ENCODE measurements around the gene C22orf23. TPM values are rescaled to one million over a fixed set of nuclear protein-coding genes. Genes with fewer than 3 reads are reported as not detected.

C22orf23 gene
- total RNA-seq, 1 donor, result not detected

DNA sequence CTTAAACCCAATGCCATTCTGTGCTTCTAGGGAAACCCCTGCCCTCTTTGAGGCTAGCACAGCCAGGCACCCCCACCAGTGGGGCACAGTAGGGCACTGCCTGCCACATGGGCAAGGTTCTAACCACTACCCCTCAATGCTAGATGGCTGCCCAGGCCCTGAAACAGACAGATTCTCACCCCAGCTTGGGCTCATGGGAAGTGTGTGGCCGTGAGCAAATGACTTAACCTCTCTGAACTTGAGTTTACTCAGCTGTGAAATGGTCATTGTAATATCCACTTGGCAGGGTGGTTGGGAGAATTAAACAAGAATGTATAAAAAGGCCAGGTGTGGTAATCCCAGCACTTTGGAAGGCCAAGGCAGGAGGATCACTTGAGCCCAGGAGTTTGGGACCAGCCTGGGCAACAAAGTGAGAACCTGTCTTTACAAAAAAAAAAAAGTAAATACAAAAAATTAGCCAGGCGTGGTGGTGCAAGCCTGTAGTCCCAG, 22.4 kb downstream of the C22orf23 start:
- no peak overlapping the region for H3K4me3 ChIP-seq (ENCODE audit: low read depth, low read length)
- DNase-seq (ENCODE audit: low read depth), result no peak
- TF ChIP-seq, protein P1, sequence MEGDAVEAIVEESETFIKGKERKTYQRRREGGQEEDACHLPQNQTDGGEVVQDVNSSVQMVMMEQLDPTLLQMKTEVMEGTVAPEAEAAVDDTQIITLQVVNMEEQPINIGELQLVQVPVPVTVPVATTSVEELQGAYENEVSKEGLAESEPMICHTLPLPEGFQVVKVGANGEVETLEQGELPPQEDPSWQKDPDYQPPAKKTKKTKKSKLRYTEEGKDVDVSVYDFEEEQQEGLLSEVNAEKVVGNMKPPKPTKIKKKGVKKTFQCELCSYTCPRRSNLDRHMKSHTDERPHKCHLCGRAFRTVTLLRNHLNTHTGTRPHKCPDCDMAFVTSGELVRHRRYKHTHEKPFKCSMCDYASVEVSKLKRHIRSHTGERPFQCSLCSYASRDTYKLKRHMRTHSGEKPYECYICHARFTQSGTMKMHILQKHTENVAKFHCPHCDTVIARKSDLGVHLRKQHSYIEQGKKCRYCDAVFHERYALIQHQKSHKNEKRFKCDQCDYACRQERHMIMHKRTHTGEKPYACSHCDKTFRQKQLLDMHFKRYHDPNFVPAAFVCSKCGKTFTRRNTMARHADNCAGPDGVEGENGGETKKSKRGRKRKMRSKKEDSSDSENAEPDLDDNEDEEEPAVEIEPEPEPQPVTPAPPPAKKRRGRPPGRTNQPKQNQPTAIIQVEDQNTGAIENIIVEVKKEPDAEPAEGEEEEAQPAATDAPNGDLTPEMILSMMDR (IDR thresholded peaks at IDR 0.05; ENCODE audit: insufficient read depth, low read depth, low read length), result no peak

DNA sequence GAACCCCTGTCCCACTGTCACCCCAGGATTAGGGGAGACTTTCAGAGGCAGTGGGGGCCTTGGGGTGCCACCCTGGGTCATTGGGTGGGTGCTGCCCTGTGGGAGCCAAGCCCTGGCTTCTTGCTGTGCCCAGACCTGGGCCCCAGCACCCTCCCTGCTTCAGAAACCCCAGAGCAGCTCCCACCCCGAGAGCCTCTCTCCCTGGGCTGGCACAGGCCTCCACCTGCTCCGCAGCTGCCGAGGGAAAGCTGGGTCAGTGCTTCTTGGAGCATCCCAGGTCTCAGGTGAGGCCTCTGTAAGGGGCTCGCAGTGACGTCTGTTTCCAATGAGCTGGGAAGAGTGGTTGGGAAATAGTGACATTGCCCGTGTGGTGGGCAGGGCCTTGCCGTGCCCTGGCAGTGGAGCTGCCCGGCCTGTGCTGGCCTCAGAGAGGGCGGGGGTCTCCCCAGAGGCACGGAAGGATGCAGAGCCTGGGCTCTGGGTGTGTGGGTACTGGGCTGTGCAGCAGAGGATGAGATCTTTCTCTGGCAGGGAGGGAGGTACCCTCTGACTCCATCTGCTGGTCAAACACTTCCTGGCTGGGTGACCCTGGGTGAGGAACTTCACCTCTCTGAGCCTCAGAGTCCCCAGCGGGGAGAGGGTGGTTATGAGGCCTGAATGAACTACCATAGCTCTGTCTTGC, 23.0 kb downstream of the C22orf23 start:
- DNase-seq (ENCODE audit: low read depth), result peak; percentile 27
- TF ChIP-seq, protein P1 (IDR thresholded peaks at IDR 0.05; ENCODE audit: insufficient read depth, low read depth, low read length), result peak; percentile 59
- H3K4me3 ChIP-seq (ENCODE audit: low read depth, low read length), result no peak overlapping the region

GRCh38 chr22:37929390-37929789, 24.0 kb downstream of the C22orf23 start:
- TF ChIP-seq, protein P1 (IDR thresholded peaks at IDR 0.05; ENCODE audit: insufficient read depth, low read depth, low read length), result no peak
- DNase-seq (ENCODE audit: low read depth), result no peak
- no peak overlapping the region for H3K4me3 ChIP-seq (ENCODE audit: low read depth, low read length)

DNA sequence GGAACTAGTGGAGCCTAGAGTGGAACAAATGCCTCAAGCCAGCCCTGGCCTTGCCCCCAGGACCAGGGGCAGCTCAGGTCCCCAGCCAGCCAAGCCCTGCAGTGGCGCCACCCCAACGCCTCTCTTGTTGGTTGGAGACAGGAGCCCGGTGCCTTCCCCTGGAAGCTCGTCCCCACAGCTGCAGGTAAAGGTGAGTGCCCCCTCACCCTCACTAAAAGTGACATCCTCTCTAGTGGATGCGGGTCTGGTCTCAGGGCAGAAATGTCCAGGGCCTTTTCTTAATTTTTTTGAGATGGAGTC, 25.8 kb downstream of the C22orf23 start:
- DNase-seq (ENCODE audit: low read depth), result no peak
- TF ChIP-seq, protein P1 (IDR thresholded peaks at IDR 0.05; ENCODE audit: insufficient read depth, low read depth, low read length), result no peak
- H3K4me3 ChIP-seq (ENCODE audit: low read depth, low read length), result no peak overlapping the region

DNA sequence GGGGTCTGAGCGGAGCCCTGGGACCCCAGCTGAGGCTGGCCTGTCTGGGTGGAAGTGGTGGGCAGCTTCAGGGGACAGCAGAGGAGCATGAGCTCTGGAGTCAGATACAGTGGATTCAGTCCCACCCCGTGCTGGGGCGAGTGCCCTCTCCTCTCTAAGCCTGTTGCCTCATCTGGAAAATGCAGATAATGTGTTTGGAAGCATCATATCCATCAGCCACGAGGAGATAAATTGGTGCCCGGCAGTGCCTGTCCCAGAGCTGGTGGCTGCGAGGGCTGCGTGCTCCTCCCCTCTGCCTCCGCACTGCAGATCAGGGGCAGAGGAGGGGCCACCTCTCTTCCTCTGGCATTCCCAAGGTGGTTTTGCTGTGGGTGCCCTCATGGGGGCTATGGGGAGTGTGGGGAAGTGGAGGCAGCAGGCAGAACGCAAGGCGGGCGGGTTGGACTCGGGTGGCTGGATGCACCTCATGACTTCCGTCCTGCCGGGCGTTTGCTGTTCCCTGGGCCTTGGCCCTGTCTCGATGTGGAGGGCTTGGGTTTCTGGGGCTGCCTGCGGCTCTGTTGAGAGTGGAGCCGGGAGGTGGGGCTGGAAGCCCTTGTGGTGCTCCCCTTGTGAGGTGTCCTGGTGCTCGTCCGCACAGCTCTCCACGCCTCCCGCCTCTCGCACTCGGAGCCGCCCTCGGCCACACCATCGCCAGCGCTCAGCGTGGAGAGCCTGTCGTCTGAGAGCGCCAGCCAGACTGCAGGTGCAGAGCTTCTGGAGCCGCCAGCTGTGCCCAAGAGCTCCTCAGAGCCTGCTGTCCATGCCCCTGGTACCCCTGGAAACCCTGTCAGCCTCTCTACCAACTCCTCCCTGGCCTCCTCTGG, 26.4 kb downstream of the C22orf23 start:
- TF ChIP-seq, protein P1 (IDR thresholded peaks at IDR 0.05; ENCODE audit: insufficient read depth, low read depth, low read length), result no peak
- no peak for DNase-seq (ENCODE audit: low read depth)
- no peak overlapping the region for H3K4me3 ChIP-seq (ENCODE audit: low read depth, low read length)

DNA sequence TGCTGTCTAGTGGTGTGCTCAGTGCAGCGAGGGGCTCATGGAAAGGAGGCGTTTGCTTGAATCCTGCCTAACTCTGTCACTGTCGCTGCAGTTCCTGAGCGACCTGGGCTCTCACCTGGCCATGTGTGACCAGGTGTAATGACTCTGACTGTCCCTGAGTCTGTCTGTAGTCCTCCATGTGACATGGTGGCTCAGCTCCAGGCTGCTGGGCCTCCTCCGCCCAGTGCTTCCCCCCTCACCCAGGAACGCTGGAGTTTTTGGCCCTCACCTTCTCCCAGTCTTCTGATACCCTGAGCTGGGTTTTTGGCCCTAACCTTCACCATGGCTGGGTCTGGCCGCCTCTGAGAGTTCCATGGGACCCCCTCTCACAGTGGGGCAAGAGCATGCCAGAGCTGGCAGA, 27.0 kb downstream of the C22orf23 start:
- TF ChIP-seq, protein P1 (IDR thresholded peaks at IDR 0.05; ENCODE audit: insufficient read depth, low read depth, low read length), result no peak
- DNase-seq (ENCODE audit: low read depth), result no peak
- no peak overlapping the region for H3K4me3 ChIP-seq (ENCODE audit: low read depth, low read length)
